Endodermal cell (in vitro differentiated cells): ENCODE measurements around the gene CPLANE1. TPM values are rescaled to one million over a fixed set of nuclear protein-coding genes. Genes with fewer than 3 reads are reported as not detected.

ENCODE experiments used
- DNase-seq: peaks from one replicate; pipeline ENCODE4 v3.0.0-alpha.2; 2017
- H3K27ac ChIP-seq: 2 replicates; pipeline ENCODE4 v1.5.1; 2013; ENCODE audit warnings: mild to moderate bottlenecking, low read depth, low read length, moderate library complexity
- H3K27me3 ChIP-seq: 2 replicates; pipeline ENCODE4 v1.6.1; 2013; ENCODE audit warnings: mild to moderate bottlenecking, low read length, moderate library complexity; ENCODE audit not compliant: insufficient read depth, control insufficient read depth, poor library complexity, severe bottlenecking
- H3K36me3 ChIP-seq: 2 replicates; pipeline ENCODE4 v1.7.0; 2013; ENCODE audit warnings: mild to moderate bottlenecking, low read length, moderate library complexity; ENCODE audit not compliant: control insufficient read depth, insufficient read depth
- H3K4me1 ChIP-seq: one replicate; pipeline ENCODE4 v1.7.0; 2013; ENCODE audit warnings: low read length; ENCODE audit not compliant: control insufficient read depth, insufficient read depth
- H3K4me3 ChIP-seq: 2 replicates; pipeline ENCODE4 v1.5.1; 2013; ENCODE audit warnings: mild to moderate bottlenecking, low read length, moderate library complexity
- H3K9ac ChIP-seq: 2 replicates; pipeline ENCODE4 v1.6.1; 2013; ENCODE audit warnings: mild to moderate bottlenecking, low read length, moderate library complexity; ENCODE audit not compliant: poor library complexity, severe bottlenecking; ENCODE audit errors: extremely low read depth
- H3K9me3 ChIP-seq: 2 replicates; pipeline ENCODE4 v1.6.1; 2013; ENCODE audit warnings: mild to moderate bottlenecking, low read length, moderate library complexity; ENCODE audit not compliant: control insufficient read depth
- H3K27ac Mint-ChIP-seq: 2 replicates; pipeline ENCODE4 v1.8.0; 2020; ENCODE audit warnings: mixed read lengths
- H3K27me3 Mint-ChIP-seq: 2 replicates; pipeline ENCODE4 v1.8.0; 2021; ENCODE audit warnings: mild to moderate bottlenecking, mixed read lengths; ENCODE audit not compliant: insufficient read depth
- H3K36me3 Mint-ChIP-seq: 2 replicates; pipeline ENCODE4 v1.8.0; 2020; ENCODE audit warnings: low read depth, mixed read lengths
- H3K4me1 Mint-ChIP-seq: 2 replicates; pipeline ENCODE4 v1.8.0; 2020; ENCODE audit warnings: mixed read lengths
- H3K4me3 Mint-ChIP-seq: 2 replicates; pipeline ENCODE4 v1.8.0; 2020; ENCODE audit warnings: mild to moderate bottlenecking, moderate library complexity, mixed read lengths
- H3K9me3 Mint-ChIP-seq: 2 replicates; pipeline ENCODE4 v1.8.0; 2020; ENCODE audit warnings: mild to moderate bottlenecking, mixed read lengths
- WGBS, 2 experiments: methylation state at CpG; one replicate each; pipeline versions ENCODE4 v1.1.5 to v1.1.7; 2013; ENCODE audit warnings: missing lambda C conversion rate in 2 of 2, mixed read lengths in 1 of 2; ENCODE audit not compliant: insufficient coverage in 1 of 2, insufficient read length in 1 of 2; 5-methylcytosine and 5-hydroxymethylcytosine counted together
- total RNA-seq, 2 donors: library from RNA; stranded (reverse); fragmentation: NEBNext Ultra II Directional in 1 of 2; extraction: Animal tissue kit (Norgen Biotek cat#: 25700) in 1 of 2; gene quantifications; 2 replicates in 1 of 2; 3 replicates in 1 of 2; pipeline ENCODE4 v1.2.1, GENCODE V29; 2021
- TF ChIP-seq, protein P1 (sequence below): fragments of 200-600 bp; sonication (generic); conservative IDR thresholded peaks from 2 replicates; pipeline ENCODE4 v1.5.0; 2021; ENCODE audit warnings: antibody characterized with exemption, mild to moderate bottlenecking

Gene CPLANE1
- total RNA-seq, 2 donors from 2014 or later = 17.2 to 22.8 TPM

DNA sequence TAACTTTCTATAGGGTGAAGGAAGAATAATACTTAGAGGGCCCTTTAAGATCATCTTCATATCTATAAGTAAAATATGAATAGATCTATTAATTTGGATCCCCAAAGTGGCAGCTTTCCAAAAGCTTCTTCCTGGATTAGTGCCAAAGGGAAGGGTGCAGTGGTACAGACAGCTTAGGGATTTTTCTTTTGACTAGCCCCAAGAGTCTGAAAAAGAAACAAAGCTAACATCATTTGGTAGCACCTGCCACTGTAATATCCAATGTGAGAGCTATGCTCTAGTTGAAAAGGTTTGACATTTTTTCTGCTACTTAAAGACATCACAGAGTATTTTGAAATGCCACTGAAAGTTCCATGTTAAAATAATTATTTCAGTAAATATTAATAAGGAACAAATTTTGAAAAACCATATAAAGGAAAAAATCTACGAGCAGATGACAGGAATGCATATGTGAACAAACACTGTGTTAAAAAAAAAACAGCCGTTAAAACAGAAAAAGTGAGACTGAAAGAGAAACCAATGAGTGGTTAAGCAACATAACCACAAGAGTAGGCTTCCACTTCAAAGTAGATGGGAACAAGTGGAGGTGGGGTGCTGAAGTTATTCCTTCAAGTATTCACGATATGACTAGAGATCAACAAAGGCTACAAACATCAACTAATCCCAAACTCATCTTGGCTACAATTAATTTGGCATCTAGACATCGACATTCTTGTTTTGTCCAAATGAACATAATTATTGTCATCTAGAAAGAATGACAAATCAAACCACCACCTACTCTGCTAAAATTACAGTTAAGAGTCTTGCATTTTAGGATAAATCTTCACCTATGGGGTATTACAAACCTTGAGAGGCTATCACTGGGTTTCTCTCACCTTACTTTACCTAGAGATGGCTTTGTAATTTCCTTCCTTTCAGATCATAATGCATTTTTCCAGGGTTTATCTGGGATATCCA lies 137.5 kb downstream of the CPLANE1 start:
- WGBS, 2 experiments = 79 to 82% methylated on average over 4 of the region's 4 CpGs
- H3K4me3 ChIP-seq = no peak overlapping the region
- no peak overlapping the region for H3K9ac ChIP-seq
- H3K9me3 ChIP-seq = peaks cover 12% of the 10 kb centered on the region
- peaks cover 2% of the 10 kb centered on the region for H3K27me3 Mint-ChIP-seq
- H3K27ac Mint-ChIP-seq = no peak overlapping the region
- peaks cover 77% of the 10 kb centered on the region for H3K36me3 ChIP-seq
- TF ChIP-seq, protein P1, sequence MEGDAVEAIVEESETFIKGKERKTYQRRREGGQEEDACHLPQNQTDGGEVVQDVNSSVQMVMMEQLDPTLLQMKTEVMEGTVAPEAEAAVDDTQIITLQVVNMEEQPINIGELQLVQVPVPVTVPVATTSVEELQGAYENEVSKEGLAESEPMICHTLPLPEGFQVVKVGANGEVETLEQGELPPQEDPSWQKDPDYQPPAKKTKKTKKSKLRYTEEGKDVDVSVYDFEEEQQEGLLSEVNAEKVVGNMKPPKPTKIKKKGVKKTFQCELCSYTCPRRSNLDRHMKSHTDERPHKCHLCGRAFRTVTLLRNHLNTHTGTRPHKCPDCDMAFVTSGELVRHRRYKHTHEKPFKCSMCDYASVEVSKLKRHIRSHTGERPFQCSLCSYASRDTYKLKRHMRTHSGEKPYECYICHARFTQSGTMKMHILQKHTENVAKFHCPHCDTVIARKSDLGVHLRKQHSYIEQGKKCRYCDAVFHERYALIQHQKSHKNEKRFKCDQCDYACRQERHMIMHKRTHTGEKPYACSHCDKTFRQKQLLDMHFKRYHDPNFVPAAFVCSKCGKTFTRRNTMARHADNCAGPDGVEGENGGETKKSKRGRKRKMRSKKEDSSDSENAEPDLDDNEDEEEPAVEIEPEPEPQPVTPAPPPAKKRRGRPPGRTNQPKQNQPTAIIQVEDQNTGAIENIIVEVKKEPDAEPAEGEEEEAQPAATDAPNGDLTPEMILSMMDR = no peak
- no peaks in the 10 kb centered on the region for H3K4me1 ChIP-seq
- peaks cover 63% of the 10 kb centered on the region for H3K36me3 Mint-ChIP-seq
- no peak overlapping the region for H3K27ac ChIP-seq
- no peak overlapping the region for H3K4me3 Mint-ChIP-seq
- H3K4me1 Mint-ChIP-seq = no peaks in the 10 kb centered on the region
- no peak for DNase-seq
- H3K27me3 ChIP-seq = no peaks in the 10 kb centered on the region
- peaks cover 2% of the 10 kb centered on the region for H3K9me3 Mint-ChIP-seq

DNA sequence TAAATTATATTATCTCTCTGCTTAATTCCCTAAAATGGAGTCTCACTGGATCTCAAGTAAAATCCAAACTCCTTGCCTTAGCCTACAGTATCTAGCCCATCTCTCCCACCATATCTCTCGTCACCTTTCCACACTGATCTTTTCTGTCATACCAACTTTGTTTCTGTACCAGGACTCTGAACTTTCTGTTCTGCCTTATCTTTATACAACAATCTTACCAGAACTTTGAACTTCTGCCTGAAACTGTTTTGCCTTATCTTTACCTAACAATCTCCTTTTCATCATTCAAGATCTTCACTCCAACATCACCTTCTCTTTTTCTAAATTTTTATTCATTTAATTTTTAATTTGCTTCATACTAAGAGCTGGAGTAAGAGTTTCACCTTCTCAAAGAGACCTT lies 139.0 kb downstream of the CPLANE1 start:
- WGBS, 2 experiments = 90 to 92% methylated on average over 1 of the region's 1 CpG
- Histone ChIP-seq H3K27ac (no peak overlapping the region), H3K9me3 (peaks cover 17% of the 10 kb centered on the region), H3K4me3 (no peak overlapping the region), H3K36me3 (peaks cover 79% of the 10 kb centered on the region), H3K27me3 (no peaks in the 10 kb centered on the region), H3K9ac (no peak overlapping the region), H3K4me1 (no peaks in the 10 kb centered on the region)
- peaks cover 2% of the 10 kb centered on the region for H3K27me3 Mint-ChIP-seq
- TF ChIP-seq, protein P1 = no peak
- H3K4me3 Mint-ChIP-seq = no peak overlapping the region
- no peak for DNase-seq
- no peaks in the 10 kb centered on the region for H3K4me1 Mint-ChIP-seq
- H3K36me3 Mint-ChIP-seq = peaks cover 58% of the 10 kb centered on the region
- no peak overlapping the region for H3K27ac Mint-ChIP-seq
- H3K9me3 Mint-ChIP-seq = peaks cover 6% of the 10 kb centered on the region

DNA sequence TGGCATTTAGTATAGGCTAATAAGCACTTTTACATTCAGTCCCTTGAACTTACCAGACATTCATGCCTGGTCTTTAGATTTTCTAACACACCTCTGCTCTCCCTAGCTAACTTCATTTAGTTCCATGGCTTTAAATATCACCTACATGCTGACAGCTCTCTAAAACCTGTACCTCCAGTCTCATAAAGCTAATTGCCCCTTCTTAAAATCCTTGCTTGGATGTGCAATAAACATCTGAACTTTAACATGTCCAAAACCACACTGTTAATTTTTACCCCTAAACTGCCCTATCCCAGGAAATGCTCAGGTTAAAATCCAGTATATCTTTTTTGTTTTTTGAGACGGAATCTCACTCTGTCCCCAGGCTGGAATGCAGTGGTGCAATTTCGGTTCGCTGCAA lies 139.8 kb downstream of the CPLANE1 start:
- peaks cover 58% of the 10 kb centered on the region for H3K36me3 Mint-ChIP-seq
- H3K4me3 Mint-ChIP-seq = no peak overlapping the region
- H3K9me3 Mint-ChIP-seq = peaks cover 10% of the 10 kb centered on the region
- no peak overlapping the region for H3K27ac Mint-ChIP-seq
- H3K27me3 ChIP-seq = no peaks in the 10 kb centered on the region
- H3K27me3 Mint-ChIP-seq = peaks cover 2% of the 10 kb centered on the region
- H3K27ac ChIP-seq = no peak overlapping the region
- WGBS, 2 experiments = 85 to 99% methylated on average over 3 of the region's 3 CpGs
- H3K9me3 ChIP-seq = peaks cover 21% of the 10 kb centered on the region
- DNase-seq = no peak
- H3K36me3 ChIP-seq = peaks cover 79% of the 10 kb centered on the region
- H3K4me3 ChIP-seq = no peak overlapping the region
- H3K4me1 Mint-ChIP-seq = no peaks in the 10 kb centered on the region
- TF ChIP-seq, protein P1 = no peak
- H3K9ac ChIP-seq = no peak overlapping the region
- no peaks in the 10 kb centered on the region for H3K4me1 ChIP-seq
